Measurements from ENCODE around the gene STRN3. TPM values are rescaled to one million over a fixed set of nuclear protein-coding genes. Genes with fewer than 3 reads are reported as not detected.

Gene STRN3
- total and polyA plus RNA-seq, 2 of the 4 experiments (the other 2 are of a cell fraction), result 10.8 to 78.7 TPM

DNA sequence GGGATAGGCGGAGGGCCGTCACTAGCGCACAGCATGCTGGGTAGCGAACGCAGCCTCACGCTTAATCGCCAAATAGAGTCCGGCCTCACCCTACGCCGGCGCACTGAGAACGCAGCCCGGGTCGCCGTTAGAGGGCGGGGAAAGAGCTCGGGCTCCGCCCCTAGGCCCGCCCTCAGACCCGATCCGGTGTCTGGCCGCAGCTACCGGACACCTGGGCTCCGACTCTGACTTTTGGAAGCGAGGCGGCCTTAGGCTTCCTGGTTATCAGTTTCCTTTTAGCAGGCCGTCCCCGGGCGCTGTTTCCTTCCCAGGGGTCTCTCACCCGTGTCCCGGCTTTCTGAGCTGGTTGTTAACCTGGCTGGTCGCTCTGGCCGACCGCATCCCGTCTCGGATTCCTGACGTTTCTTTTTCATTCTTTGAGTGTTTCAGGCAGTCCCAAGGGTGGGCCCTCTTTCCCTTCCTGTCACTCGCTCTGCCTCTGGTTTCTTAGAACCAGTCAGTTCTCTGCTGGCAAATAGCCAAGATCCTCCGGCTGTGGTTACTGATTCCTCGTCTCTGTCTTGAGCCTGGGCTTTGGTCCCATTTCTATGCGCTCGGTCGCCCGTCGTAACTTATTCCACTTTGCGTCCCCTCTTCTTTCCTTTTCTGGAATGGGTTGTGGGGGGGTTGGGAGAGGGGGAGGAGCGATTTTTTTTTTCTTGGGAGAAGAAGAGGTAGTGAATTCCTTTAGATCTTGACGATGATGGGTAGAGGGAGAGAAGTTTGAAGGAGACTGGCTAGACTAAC lies 464 bp upstream of the STRN3 start:
- Histone ChIP-seq H2AK5ac (ENCODE audit: low read depth, low read length) (no peak overlapping the region), H3K9ac (ENCODE audit: low read depth, low read length) (peak overlapping the region; percentile 65), H3K4me3 (ENCODE audit: insufficient read depth, low read depth, low read length) (peak overlapping the region; percentile 97), H3K27ac (ENCODE audit: insufficient read depth, low read length) (peak overlapping the region; percentile 99), H2BK120ac (ENCODE audit: low read depth, low read length) (peak overlapping the region; percentile 78), H3K4me2 (ENCODE audit: low read depth, low read length) (peak overlapping the region; percentile 48), H4K20me1 (ENCODE audit: insufficient read depth, low read length) (peaks cover 27% of the 10 kb centered on the region; the same call in 1 of the 2 replicates), H3K4me1 (ENCODE audit: control insufficient read depth, insufficient read depth, low read length) (no peaks in the 10 kb centered on the region), H3K56ac (ENCODE audit: extremely low read depth, insufficient read depth, low read length) (peak overlapping the region; percentile 76), H3K4ac (ENCODE audit: low read depth, low read length) (peak overlapping the region; percentile 74), H4K91ac (ENCODE audit: insufficient read depth, low read depth, low read length) (peak overlapping the region; percentile 67), H3K23ac (ENCODE audit: low read depth, low read length) (peak overlapping the region; percentile 47; the same call in 1 of the 2 replicates), H3K36me3 (ENCODE audit: control insufficient read depth, insufficient read depth, low read length) (no peaks in the 10 kb centered on the region), H4K5ac (ENCODE audit: low read depth, low read length) (peak overlapping the region; percentile 19), H2AK9ac (replicated peaks; ENCODE audit: low read depth, low read length, poor library complexity) (peak overlapping the region; percentile 80), H2AFZ (replicated peaks; ENCODE audit: low read length, poor library complexity) (peak overlapping the region; percentile 88), H3K27me3 (ENCODE audit: control insufficient read depth, insufficient read depth, low read length) (no peaks in the 10 kb centered on the region), H2BK20ac (ENCODE audit: low read depth, low read length) (peak overlapping the region; percentile 12; the same call in 1 of the 2 replicates), H2BK15ac (ENCODE audit: low read depth, low read length) (peak overlapping the region; percentile 15; the same call in 1 of the 3 replicates), H3K9me1 (ENCODE audit: insufficient read depth, low read length) (no peaks in the 10 kb centered on the region), H3K79me1 (ENCODE audit: low read depth in 1 of 2, low read length in 2 of 2) (peaks cover 11 to 39% of the 10 kb centered on the region in 2 experiments; a peak in 3 of 4 replicates), H2BK5ac (ENCODE audit: low read depth, low read length, poor library complexity, severe bottlenecking) (peak overlapping the region; percentile 46), H3K9me3 (ENCODE audit: control insufficient read depth, insufficient read depth, low read length) (no peaks in the 10 kb centered on the region), H3K18ac (ENCODE audit: low read depth, low read length) (peak overlapping the region; percentile 17), H4K8ac (ENCODE audit: low read depth in 2 of 2, low read length in 2 of 2) (peak overlapping the region; percentile 13 to 76), H3K14ac (replicated peaks; ENCODE audit: low read depth, low read length) (peak overlapping the region; percentile 88)
- TF ChIP-seq MXI1 (IDR thresholded peaks at IDR 0.05; ENCODE audit: borderline replicate concordance, low read depth, low read length) (peak; percentile 63; the same call in 1 of the 2 replicates), POLR2A (IDR thresholded peaks at IDR 0.05; ENCODE audit: low read depth, low read length) (peak; percentile 67), MAZ (IDR thresholded peaks at IDR 0.05; ENCODE audit: borderline replicate concordance, low read depth, low read length) (peak; percentile 49; the same call in 1 of the 2 replicates), CEBPB (IDR thresholded peaks at IDR 0.05; ENCODE audit: low read depth, low read length) (no peak), NFE2L2 (IDR thresholded peaks at IDR 0.05; ENCODE audit: low read depth, low read length) (peak; percentile 13; the same call in 1 of the 2 replicates), RAD21 (IDR thresholded peaks at IDR 0.05; ENCODE audit: low read length) (peak; percentile 10; the same call in 1 of the 2 replicates)
- peak; percentile 97 for DNase-seq
- in situ Hi-C loops (cut with MboI; ENCODE audit: low sequenced_read_pairs) (no loop called here), dilution Hi-C loops (cut with HindIII; ENCODE audit: low sequenced_read_pairs, unreplicated experiment) (no loop called here), intact Hi-C loops (cut with micrococcal nuclease) (loop anchor here (2.0 kb wide), 2 partner anchors 32 to 64 kb away; no protein-coding TSS in a partner anchor)
- CTCF ChIA-PET, result interaction anchor here (0.5 to 0.6 kb wide), 2 partner anchors 80 to 300 kb away, joined by 3 to 4 read pairs; no protein-coding TSS in a partner anchor
- POLR2A ChIA-PET (ENCODE audit: unreplicated experiment), result interaction anchor here (0.5 to 0.9 kb wide), 7 partner anchors 12 to 271 kb away, joined by 3 to 10 read pairs (median 3); no protein-coding TSS in a partner anchor
- ATAC-seq (ENCODE audit: low read depth), result peak; percentile 96
- 0% methylated on average over 27 of the region's 48 CpGs; no CpG with 5 or more reads in 1 of the 2 experiments for WGBS, 2 experiments (ENCODE audit: extremely low coverage in 2 of 2, insufficient read length in 1 of 2)
- no TSS peak for BruUV-seq (replicated peaks)

Data from IMR-90 (cell line).